Fibroblast of peridontal ligament (primary cell): ENCODE results near the gene SCN9A.
"Not testable (repeated sequence)": the region's sequence is repeated elsewhere in the genome, so short reads cannot be mapped to it uniquely, and the experiment has no call there.

Experiments
- DNase-seq: peaks from one replicate; pipeline ENCODE4 v3.0.0-alpha.2; 2010; ENCODE audit errors: extremely low read depth

Gene SCN9A

DNA sequence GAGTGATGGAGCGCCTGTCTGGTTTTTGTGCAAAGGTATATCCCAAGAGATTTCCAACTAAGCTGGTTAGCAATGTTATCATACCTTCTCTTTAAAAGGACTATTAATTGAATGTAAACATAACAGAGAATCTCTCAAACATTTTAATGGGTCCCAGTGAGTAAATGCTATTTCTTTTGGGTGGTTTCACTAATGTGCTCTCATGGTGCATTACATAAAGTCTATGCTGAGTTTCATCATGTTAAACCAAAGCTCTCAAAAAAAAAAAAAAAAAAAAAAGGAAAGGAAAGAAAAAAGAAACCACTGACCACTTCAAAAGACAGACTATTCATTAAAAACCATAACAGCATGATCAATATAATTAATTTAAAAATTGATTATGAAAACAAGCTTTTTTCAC lies 128.8 kb downstream of the SCN9A start:
- peak; percentile 46 for DNase-seq

DNA sequence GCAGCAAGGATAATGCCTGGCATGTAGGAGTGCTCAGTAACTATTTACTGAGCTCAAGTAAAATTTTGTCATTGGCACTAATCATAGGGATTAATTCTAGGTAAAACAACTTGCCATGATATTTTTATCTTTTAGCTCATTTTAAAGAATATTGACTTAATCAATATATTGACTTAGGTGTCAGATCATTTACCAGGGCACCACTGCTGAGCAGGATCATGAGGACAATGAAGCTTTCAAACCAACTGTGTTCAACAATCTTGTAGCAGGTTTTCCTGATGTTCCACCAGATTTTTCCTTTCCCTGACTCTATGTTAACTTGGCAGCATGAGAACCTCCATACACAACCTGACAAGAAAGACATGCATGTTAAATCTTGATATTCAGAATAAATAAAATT lies 133.4 kb downstream of the SCN9A start:
- no peak for DNase-seq

DNA sequence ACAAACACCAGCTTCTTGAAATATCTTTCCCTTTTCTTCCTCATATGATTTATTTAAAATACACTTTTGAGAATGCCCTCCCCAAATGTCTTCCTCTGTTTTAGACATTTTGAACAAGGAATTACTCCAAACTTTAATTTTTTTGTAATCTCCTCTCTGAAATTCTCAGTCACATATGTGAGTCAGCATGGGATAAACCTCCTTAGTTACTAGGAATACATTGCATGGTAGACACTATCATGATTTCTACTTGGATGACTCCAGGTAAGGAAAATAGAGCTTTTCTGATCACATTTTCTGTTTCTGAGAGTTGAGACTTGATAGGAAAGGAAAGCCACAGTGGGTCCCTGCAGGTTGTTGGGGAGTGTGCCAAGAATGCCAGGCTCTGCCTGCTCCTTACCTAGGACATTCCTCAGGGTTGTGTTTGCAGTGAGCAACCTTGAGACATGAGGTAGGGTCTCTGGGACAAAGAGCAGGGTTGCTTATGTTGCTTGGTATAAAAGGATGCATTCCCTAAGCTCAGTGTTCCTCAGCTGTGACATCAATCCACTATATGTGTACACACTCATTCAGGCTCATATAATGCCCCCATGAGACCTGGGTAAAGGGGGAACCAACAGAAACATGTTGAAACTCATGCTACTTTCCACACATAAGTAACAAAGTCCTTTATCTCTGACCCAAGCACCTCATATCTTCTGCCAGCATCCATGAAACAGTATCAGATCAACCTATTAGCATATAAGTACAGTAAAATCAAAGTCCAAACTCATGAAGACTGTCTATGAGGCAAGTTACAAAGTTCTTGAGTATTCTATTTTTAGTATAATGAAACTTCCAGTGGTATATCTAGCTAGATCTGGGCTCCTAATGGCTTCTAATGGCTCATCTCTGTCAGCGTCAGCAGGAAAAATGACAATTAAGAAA lies 135.1 kb downstream of the SCN9A start:
- DNase-seq, result peak; percentile 35

DNA sequence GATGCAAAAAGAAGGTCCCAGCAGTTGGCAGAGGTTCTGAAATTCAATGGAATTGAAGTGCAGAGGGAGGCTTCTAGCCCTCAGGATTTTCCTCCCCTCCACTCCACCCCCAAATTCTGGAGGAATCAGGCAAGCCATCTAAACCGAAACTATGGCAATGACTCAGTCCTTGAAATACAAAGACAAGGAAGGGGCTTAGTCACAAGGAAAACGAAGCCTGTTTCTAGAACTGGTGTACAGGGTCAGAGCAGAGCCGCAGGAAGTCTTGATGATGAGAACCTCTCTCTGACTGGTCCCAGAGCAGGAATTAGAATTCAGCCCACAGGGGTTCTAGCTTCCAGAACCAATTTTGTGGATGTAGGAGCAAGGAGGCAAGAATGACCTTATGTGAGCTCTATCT lies 136.2 kb downstream of the SCN9A start:
- DNase-seq, result peak; percentile 89

DNA sequence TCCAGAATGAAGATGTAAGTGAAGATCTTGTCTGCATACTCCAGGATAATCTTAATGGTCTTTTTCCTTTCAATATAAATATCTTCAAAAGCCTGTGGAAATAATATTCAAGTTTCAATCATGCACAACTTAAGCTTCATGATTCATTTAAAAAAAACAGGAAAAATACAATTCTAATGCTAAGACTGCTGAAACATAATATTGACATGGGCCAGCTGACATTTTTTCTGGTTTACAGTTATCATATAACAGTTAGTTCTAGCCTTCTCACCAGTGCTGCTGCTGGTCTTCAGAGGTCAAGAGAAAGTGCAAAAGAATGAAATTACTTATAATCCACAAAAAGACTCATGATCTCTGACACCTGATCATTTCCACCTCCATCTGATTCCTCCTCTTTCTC lies 137.6 kb downstream of the SCN9A start:
- DNase-seq, result peak; percentile 55

DNA sequence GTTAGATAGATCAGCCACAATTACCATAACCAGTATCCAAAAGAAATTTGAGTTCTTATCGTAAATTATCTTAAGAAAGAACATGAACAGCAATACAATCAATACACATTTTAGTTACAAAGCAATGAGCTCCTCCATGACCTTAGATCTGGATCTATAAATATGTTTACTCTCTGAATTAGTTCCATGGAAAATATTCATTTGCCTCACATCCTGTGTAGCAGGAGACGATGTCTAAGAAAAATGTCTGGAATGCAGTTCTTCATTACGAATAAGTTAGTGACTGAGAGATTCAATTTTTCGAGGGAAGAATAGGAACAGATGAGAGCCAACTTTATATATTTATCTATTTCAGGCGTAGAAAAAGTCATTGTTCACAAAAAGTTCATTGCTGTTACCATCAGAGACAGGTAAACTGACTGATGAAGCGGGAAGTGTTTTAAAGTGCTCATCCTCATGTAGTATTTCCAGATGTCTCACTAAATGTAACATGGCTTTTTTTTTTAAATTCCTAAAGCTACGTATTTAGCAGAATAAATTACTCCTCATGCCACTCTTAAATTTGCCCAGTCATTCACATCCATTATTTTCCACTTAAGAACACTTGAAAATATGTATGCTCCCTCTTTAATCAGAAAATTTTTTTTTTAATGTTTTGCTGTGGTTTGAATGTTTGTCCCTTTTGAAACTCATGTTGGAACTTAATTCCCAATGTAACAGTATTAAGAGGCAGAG lies 141.5 kb downstream of the SCN9A start:
- peak; percentile 79 for DNase-seq

DNA sequence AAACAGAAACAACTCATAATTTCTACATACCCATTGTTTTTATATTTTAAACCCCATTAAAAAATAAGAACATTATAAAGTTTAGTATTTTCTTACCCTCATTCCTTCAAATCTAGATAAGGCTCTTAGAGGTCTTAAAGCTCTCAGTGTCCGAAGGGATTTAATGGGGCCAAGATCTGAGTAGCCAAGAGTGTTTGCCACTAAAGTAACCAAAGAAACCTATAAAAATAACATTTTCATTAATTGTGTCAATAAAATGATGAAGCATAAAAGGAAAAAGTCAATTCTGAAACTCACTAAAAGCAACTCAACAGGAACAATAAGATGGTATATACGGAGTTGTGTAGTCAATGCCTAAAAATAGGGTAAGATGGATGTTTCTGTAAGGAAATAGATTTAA lies 142.5 kb downstream of the SCN9A start:
- no peak for DNase-seq

DNA sequence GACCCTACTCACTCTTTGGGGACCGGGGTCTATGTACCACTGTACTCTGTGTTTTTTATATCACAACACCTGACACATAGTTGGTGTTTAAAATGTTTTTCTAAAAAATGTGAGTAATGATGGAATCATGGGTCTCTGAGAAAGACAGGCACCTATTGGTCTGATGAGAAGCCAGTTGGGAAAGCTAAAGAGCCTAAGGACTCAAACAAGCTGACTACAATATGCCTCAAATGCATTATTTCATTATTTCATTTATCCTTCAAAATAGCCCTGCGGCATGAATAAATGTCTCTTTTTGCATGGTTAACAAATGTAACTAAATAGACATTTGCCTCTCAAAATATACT lies 145.0 kb downstream of the SCN9A start:
- DNase-seq, result no peak

DNA sequence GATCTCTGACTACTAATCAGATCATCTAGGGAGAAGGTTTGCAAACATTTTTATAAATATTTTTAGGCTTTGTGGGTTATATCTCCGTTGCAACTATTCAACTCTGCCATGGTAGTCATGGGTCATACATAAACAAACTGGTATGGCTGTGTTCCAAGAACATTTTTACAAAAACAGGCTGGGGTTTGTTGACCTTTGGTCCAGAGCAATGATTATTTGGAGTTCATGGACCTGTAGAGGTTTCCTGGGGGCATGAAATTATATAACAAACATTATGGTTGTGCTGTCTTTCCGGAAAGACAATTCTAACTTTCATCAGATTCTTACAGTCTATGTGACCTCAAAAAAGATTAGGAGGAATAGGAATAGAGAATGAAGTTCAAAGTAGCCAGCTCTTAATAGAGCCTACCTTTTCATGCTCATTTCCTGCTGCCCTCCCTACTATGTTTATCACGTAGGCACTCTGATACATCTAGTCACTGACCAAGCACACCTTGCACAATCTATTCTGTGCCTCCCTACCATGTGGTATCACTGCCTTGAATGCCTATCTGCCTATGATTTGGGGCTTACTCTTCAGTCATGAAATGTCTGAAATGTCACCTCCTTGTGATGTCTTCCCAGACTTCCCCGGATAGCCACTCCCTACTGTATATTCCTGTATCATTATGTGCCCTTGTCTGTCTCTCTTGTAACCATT lies 145.6 kb downstream of the SCN9A start:
- DNase-seq, result peak; percentile 85

DNA sequence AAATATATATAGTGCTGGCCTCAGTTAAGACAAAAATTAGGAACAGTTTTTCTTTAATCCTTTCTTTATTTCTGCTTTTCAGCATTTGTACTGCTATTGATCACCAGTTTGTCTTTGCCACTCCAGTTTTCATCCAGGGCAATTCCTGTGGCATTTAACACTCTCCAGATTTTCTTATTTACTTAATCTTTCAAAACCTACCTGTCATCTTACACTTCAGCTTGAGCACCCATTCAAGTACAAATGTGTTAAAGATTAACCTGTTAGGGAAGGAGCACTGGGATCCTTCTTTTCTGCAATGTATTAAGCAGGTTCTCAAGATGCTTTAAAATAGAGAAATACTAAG lies 146.1 kb downstream of the SCN9A start:
- no peak for DNase-seq

DNA sequence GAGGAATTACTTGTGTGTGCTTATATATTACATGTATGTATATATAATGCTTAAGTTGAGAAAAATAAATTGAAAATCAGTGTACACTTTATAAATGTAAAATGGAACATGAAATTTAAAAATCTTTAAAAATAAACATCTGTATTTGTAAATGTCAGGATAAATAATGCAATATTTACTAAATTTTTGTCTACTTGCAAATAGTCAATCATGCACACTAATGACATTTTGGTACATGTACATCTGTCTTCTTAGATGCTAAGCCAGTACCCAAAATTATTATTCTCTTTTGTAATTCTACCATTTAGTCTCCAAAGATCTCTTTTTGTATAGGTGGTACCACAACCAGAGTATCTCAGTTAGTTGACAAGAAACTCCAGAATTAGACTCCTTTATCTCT lies 151.5 kb downstream of the SCN9A start:
- no peak for DNase-seq

DNA sequence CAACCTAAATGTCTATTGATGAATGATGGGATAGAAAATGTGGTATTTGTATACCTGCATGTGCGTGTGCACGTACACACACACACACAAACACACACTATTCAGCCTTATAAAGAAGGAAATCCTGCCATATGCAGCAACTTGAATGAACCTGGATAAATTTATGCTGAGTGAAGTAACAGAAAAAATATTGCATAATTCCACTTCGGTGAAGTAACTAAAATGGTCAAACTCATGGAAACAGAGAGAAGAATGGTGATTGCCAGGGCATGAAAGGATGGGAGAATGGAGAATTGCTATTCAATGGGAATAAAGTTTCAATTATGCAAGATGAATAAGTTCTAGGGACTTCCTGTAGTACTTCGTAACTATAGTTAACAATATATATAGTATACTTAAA lies 152.4 kb downstream of the SCN9A start:
- DNase-seq, result no peak

DNA sequence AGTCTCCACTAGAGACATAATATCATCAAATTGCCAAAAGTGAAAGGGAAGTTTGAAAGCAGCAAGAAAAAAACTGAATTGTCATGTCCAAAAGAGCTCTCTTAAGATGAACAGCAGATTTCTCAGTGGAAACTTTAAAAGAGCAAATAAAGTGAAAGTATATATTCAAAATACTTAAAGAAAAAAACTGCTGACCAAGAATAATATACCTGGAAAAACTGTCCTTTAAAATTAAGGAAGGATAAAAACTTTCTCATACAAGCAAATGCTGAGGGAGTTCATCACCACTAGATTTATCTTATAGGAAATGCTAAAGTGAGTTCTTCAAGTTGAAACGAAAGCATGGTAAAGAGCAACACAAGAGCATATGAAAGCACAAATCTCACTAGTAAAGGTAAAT lies 164.7 kb downstream of the SCN9A start:
- no peak for DNase-seq

DNA sequence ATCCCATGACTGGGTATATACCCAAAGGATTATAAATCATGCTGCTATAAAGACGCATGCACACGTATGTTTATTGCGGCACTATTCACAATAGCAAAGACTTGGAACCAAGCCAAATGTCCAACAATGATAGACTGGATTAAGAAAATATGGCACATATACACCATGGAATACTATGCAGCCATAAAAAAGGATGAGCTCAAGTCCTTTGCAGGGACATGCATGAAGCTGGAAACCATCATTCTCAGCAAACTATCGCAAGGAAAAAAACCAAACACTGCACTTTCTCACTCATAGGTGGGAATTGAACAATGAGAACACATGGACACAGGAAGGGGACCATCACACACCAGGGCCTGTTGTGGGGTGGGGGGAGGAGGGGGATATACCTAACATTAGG lies 165.8 kb downstream of the SCN9A start:
- not testable (repeated sequence) for DNase-seq

DNA sequence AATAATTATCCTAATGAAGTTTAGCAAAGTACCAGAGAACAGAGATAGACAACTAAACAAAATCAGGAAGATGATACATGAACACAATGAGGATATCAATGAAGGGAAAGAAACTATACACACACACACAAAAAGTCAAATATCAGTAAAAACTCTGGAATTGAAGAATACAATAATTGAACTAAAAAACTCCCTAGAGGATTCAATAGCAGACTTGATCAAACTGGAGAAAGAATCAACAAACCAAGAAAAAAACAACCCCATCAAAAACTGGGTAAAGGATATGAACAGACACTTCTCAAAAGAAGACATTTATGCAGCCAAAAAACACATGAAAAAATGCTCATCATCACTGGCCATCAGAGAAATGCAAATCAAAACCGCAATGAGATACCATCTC lies 166.4 kb downstream of the SCN9A start:
- not testable (repeated sequence) for DNase-seq

DNA sequence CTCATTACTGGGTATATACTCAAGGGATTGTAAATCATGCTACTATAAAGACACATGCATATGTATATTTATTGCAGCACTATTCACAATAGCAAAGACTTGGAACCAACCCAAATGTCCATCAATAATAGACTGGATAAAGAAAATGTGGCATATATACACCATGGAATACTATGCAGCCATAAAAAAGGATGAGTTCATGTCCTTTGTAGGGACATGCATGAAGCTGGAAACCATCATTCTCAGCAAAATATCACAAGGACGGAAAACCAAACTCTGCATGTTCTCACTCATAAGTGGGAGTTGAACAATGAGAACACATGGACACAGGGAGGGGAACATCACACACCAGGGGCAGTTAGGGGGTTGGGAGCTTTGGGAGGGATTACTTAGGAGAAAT lies 169.6 kb downstream of the SCN9A start:
- not testable (repeated sequence) for DNase-seq

DNA sequence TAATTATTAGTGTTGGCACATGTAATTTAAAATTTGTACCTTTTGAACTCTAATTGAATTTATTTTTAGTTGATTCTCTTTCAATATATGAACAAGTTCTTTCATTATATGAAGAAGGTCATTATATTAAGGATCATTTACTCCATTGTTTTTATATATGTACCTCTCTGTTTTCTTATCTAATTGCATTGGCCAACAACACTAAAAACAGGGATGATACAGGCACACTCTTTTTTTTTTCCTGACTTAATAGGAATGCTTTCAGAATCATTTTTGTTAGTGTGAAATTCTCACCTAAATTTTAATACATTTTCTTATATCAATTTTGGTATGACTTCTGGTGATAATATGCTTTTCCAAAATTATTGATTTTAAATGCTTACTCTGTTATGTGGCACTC lies 173.0 kb downstream of the SCN9A start:
- no peak for DNase-seq

DNA sequence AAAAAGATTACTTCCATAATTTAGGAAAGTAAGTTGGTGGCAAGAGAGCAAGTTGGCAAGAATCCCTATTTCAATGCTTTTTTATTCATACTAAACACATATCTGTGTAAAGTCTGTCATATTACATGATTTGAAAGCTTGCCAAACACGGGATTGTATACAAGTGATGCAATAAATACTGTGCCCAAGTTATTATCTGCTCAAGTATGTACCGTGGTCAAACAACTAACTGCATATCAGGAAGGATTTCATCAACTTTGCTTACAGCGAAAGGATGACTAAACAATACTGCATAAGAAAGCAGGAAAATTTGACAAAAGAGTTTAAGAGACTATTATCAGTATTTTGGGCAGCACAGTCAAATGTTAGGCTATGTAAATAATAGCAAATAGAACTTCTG lies 178.3 kb downstream of the SCN9A start:
- peak; percentile 14 for DNase-seq

DNA sequence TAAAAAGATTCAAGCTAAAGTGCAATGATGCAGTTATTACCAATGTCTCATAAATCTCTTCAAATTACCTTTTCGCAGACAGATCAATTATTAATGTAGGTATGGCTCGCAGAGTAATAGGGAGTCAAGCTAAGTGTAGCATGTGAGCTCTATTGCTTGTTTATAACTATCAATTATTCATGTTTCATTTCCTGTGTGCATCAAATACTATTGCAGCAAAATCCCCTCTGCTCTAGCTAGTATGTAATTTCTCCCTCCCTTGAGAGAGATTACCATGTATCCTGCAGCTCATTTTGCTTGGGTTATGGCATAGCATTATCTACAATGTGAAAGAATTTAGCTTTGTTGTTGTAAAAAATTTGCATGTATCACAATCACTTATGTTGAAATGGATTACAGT lies 182.3 kb downstream of the SCN9A start:
- DNase-seq, result no peak

DNA sequence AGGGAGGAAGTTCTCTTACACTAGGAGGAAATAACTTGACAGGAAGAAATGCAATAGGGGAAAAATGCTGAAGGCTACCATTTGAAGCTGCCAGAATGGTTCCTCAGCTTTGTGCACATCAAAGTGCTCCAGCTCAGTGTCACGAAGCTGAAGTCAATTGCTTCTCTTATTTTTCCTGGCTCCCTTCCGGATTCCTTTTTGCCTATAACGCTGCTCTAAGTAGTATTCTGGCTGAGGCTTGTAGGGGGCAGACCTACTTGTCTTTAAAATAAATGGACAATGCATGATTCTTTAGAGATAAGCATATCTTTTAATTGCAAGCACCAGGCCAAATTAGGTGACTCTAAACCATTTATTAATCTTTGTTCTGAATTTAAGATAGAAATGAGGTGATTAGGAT lies 187.7 kb downstream of the SCN9A start:
- DNase-seq, result peak; percentile 19

DNA sequence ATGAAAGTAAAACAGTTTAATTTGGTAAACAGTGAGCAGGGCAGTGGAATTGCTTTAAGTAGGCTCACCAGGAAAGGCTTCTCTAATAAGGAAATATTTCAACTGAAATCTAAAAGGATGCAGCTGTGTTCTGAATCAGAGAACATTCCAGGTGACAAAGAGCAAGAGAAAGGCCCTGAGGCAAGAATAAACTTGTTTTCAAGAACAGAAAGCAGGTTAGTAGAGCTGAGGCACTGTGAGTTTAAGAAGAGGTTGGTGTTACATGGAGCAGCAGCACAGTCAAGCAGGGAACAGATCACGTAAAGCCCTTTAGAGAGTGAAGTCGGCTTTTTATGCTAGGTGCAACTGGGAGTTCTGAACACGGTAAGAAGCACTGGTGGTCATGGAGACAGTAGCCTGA lies 191.0 kb downstream of the SCN9A start:
- no peak for DNase-seq

DNA sequence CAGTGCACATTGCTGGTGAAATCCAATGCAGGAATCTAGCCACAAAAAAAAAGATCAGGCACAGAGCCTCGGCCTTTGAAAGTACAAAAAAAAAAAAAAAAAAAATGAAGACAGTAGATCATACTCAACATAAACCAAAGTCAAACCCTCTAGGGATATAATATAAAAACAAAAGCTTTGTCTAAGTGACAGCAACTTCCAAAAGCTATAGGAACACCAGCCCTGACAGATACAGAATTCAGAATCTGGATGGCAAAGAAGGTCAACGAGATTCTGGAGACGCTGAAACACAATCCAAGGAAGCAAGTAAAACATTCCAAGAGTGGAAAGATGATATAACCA lies 194.0 kb downstream of the SCN9A start:
- DNase-seq, result no peak
